ENCODE data around the gene EEFSEC.

The EEFSEC gene

GRCh38 chr3:128153156-128154041, at the start of gene EEFSEC:
Gene EEFSEC (plus strand): TSS chr3:128153481. CDS start chr3:128153508, 27 bp downstream.
- peak; percentile 86 for DNase-seq

- no peak for DNase-seq
These were observed 45.4 kb upstream of the EEFSEC start for GRCh38 chr3:128107834-128108233.

- no peak for DNase-seq
These were observed 42.1 kb upstream of the EEFSEC start for GRCh38 chr3:128111147-128111546.

- no peak for DNase-seq
These were observed 40.8 kb upstream of the EEFSEC start for GRCh38 chr3:128112357-128112968.

GRCh38 chr3:128113817-128114794, 39.2 kb upstream of the EEFSEC start:
- DNase-seq, result no peak

GRCh38 chr3:128122013-128122412, 31.3 kb upstream of the EEFSEC start:
- no peak for DNase-seq

- peak; percentile 35 for DNase-seq
These were observed 30.1 kb upstream of the EEFSEC start for GRCh38 chr3:128123156-128123537.

- DNase-seq, result peak; percentile 100
These were observed 29.5 kb upstream of the EEFSEC start, which contains the start of gene RUVBL1 for GRCh38 chr3:128123538-128124368. Gene RUVBL1 (minus strand): TSS chr3:128123812. CDS start chr3:128123724, 88 bp downstream.

GRCh38 chr3:128127236-128127635, 26.0 kb upstream of the EEFSEC start:
- DNase-seq, result no peak

- no peak for DNase-seq
These were observed 25.0 kb upstream of the EEFSEC start for GRCh38 chr3:128128251-128128650.

- DNase-seq, result no peak
These were observed 21.2 kb upstream of the EEFSEC start for GRCh38 chr3:128131897-128132646.

GRCh38 chr3:128133273-128133883, 19.9 kb upstream of the EEFSEC start:
- peak; percentile 49 for DNase-seq

- DNase-seq, result no peak
These were observed 9.8 kb upstream of the EEFSEC start for GRCh38 chr3:128143496-128143895.

- no peak for DNase-seq
These were observed 8.6 kb upstream of the EEFSEC start for GRCh38 chr3:128144512-128145187.

GRCh38 chr3:128145279-128145678, 8.0 kb upstream of the EEFSEC start:
- no peak for DNase-seq

- DNase-seq, result no peak
These were observed 7.1 kb upstream of the EEFSEC start for GRCh38 chr3:128146201-128146600.

- no peak for DNase-seq
These were observed 3.6 kb upstream of the EEFSEC start for GRCh38 chr3:128149650-128150049.

GRCh38 chr3:128151758-128152274, 1.5 kb upstream of the EEFSEC start:
- DNase-seq, result no peak

- peak; percentile 84 for DNase-seq
These were observed 694 bp upstream of the EEFSEC start for GRCh38 chr3:128152419-128153155.
